Measurements from ENCODE around the gene PADI4.

DNA sequence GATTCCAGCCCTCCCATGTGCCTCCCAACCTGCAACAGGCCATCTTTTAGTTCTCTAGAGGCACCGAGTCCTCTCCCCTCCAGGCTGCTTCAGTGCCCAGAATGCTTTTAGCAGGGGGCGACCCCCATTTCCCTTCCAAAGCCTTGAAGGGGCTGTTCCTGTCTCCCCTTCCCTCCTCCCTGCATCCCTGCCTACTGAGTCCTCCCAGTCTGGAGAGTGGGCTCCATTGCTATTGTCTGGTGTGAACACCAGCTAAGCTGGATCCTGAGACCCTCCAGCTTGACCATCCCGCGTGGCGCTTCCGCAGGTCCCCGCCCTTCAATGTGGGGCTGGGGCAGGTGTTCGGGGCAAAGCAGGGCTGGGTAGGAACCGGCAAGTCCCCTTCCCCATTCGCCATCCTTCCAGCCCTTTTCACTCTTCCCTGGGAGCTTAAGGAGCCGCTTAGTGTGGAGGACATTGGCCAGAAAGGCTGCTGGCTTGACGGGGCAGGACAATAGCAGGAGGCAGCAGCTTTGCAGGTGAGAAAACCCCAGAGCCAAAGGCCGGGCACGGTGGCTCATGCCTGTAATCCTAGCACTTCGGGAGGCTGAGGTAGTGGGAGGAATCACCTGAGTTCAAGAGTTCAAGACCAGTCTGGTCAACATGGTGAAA lies 96.2 kb downstream of the PADI4 start:
- TF ChIP-seq CREB1 (IDR thresholded peaks at IDR 0.05; ENCODE audit: low read depth) (no peak), FOXM1 (IDR thresholded peaks at IDR 0.05; ENCODE audit: borderline replicate concordance, low read depth) (no peak), EP300 (IDR thresholded peaks at IDR 0.05; ENCODE audit: borderline replicate concordance) (no peak), RAD21 (IDR thresholded peaks at IDR 0.05; ENCODE audit: low read depth) (no peak), EGR1 (IDR thresholded peaks at IDR 0.05) (no peak), TAF1 (IDR thresholded peaks at IDR 0.05; ENCODE audit: low read depth) (no peak), YY1 (IDR thresholded peaks at IDR 0.05; ENCODE audit: low read depth) (no peak), NFIC (IDR thresholded peaks at IDR 0.05) (no peak), TEAD4 (IDR thresholded peaks at IDR 0.05) (no peak), ZBTB7A (IDR thresholded peaks at IDR 0.05; ENCODE audit: low read depth) (no peak), TCF12 (IDR thresholded peaks at IDR 0.05; ENCODE audit: low read depth) (no peak)
- TF ChIP-seq, protein P1, sequence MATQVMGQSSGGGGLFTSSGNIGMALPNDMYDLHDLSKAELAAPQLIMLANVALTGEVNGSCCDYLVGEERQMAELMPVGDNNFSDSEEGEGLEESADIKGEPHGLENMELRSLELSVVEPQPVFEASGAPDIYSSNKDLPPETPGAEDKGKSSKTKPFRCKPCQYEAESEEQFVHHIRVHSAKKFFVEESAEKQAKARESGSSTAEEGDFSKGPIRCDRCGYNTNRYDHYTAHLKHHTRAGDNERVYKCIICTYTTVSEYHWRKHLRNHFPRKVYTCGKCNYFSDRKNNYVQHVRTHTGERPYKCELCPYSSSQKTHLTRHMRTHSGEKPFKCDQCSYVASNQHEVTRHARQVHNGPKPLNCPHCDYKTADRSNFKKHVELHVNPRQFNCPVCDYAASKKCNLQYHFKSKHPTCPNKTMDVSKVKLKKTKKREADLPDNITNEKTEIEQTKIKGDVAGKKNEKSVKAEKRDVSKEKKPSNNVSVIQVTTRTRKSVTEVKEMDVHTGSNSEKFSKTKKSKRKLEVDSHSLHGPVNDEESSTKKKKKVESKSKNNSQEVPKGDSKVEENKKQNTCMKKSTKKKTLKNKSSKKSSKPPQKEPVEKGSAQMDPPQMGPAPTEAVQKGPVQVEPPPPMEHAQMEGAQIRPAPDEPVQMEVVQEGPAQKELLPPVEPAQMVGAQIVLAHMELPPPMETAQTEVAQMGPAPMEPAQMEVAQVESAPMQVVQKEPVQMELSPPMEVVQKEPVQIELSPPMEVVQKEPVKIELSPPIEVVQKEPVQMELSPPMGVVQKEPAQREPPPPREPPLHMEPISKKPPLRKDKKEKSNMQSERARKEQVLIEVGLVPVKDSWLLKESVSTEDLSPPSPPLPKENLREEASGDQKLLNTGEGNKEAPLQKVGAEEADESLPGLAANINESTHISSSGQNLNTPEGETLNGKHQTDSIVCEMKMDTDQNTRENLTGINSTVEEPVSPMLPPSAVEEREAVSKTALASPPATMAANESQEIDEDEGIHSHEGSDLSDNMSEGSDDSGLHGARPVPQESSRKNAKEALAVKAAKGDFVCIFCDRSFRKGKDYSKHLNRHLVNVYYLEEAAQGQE (IDR thresholded peaks at IDR 0.05; ENCODE audit: low read depth) = no peak
- TF ChIP-seq, protein P2, sequence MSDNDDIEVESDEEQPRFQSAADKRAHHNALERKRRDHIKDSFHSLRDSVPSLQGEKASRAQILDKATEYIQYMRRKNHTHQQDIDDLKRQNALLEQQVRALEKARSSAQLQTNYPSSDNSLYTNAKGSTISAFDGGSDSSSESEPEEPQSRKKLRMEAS (IDR thresholded peaks at IDR 0.05) = no peak
